ENCODE measurements around the gene XRRA1.
"Not testable (repeated sequence)": the region's sequence is repeated elsewhere in the genome, so short reads cannot be mapped to it uniquely, and the experiment has no call there.

Gene XRRA1

GRCh38 chr11:74948898-74949752 lies at the start of gene XRRA1, which contains the start of gene SPCS2:
Gene XRRA1, minus strand, starts transcription at chr11:74949091. Its CDS starts 8,213 bp downstream, at chr11:74940878.
Gene SPCS2, plus strand, starts transcription at chr11:74949266. Its CDS starts 20 bp downstream, at chr11:74949286.
- DNase-seq (ENCODE audit: low read depth) = peak; percentile 96

- DNase-seq (ENCODE audit: low read depth) = no peak
Observed at GRCh38 chr11:74992852-74993251, 44.0 kb upstream of the XRRA1 start.

GRCh38 chr11:74990941-74991340 lies 42.0 kb upstream of the XRRA1 start:
- no peak for DNase-seq (ENCODE audit: low read depth)

GRCh38 chr11:74990150-74990549 lies 41.3 kb upstream of the XRRA1 start:
- DNase-seq (ENCODE audit: low read depth) = not testable (repeated sequence)

- peak; percentile 4 for DNase-seq (ENCODE audit: low read depth)
Observed at GRCh38 chr11:74989260-74989638, 40.4 kb upstream of the XRRA1 start.

GRCh38 chr11:74988541-74989259 lies 39.8 kb upstream of the XRRA1 start, which contains the start of gene NEU3:
Gene NEU3, plus strand, starts transcription at chr11:74988933. Its CDS starts 128 bp downstream, at chr11:74989061.
- peak; percentile 72 for DNase-seq (ENCODE audit: low read depth)

- no peak for DNase-seq (ENCODE audit: low read depth)
Observed at GRCh38 chr11:74984730-74985129, 35.8 kb upstream of the XRRA1 start.

DNA sequence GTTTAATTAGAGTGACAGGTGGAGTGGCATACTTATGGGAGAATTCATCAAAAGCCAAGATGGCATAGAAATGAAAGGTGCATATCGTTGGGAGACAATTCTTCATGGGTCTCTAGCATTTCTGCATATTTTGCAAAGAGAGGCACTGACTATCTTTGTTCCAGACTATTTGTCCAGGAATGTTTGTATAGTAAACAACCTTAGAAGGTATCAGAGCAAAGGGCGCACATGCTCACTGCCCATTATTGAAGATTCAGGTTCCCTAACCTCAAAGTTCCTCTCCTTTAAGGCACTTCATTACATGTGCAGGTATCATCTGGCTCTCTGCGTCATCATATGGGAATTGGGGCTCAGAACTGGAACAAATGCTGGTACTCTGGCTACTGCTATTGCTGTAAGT lies 35.2 kb upstream of the XRRA1 start:
- DNase-seq (ENCODE audit: low read depth) = no peak

DNA sequence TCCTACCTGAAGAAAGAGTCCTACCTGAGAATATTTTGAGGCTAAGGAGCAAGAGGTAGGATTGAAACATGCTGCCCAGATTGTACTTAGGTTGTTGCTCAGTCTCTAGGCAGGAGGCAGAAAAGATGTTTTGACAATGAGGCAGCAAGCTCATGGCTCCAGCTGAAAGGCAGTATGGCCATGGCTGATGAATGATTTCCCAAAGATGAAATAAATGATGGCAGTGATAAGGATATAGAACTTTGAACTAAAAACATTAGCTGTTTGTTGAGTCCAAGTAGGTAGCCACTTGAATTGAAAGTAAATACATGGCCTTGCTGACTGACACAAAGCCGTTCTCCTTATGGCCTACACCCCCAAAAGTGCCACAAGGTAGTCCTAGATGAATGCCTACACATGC lies 33.0 kb upstream of the XRRA1 start:
- DNase-seq (ENCODE audit: low read depth) = no peak

DNA sequence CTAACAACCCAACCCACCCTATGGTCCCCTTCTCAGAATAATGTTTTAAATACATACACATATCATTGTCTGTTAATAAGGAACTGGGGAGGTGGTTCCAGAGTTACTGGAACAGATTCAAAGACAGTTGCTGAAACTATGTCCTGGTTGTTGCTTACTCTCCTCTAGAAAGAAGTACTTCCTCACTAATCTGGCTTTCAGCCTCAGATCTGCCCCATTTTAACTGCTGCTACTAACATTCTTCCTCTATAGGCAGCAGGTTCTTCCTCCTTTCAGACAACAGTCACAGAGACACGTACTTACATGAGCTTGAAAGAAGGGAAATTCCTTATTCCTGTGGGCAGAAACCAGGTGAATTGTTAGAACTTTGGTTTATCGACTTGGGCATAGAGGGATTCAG lies 31.7 kb upstream of the XRRA1 start:
- no peak for DNase-seq (ENCODE audit: low read depth)

DNA sequence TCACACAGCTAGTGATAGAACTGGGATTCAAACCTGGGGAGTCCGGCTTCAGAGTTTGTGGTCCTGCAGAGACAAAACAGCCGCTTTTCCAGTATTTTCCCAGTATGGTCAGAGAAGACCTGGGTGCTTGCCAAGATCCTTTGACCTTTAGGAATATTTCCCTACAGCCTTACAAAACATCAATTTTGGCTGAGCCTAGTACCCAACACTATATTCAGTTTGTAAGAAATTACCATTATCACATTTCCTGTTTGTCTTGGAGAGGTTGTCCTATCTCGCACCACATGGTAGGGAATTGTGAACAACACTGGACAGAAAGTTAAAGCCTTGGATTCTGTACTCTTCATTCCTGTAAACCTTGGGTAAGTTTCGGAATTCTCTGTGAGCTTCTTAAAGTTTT lies 29.1 kb upstream of the XRRA1 start:
- no peak for DNase-seq (ENCODE audit: low read depth)

GRCh38 chr11:74971424-74971823 lies 22.5 kb upstream of the XRRA1 start:
- no peak for DNase-seq (ENCODE audit: low read depth)

GRCh38 chr11:74970852-74971395 lies 22.0 kb upstream of the XRRA1 start:
- no peak for DNase-seq (ENCODE audit: low read depth)

DNA sequence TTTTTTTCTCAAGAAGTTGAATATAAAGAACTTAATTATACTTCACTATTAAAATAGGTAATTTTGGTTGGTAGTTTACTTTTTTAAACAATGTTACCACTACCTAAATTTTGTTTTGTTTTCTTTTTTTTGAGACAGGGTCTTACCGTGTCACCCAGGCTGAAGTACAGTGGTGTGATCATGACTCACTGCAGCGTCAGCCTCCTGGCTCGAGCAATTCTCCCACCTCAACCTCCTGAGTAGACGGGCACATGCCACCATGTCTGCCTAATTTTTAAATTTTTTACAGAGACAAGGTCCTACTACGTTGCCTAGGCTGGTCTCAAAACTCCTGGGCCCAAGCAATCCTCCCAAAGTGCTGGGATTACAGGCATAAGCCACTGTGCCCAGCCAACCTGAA lies 17.8 kb upstream of the XRRA1 start:
- no peak for DNase-seq (ENCODE audit: low read depth)

DNA sequence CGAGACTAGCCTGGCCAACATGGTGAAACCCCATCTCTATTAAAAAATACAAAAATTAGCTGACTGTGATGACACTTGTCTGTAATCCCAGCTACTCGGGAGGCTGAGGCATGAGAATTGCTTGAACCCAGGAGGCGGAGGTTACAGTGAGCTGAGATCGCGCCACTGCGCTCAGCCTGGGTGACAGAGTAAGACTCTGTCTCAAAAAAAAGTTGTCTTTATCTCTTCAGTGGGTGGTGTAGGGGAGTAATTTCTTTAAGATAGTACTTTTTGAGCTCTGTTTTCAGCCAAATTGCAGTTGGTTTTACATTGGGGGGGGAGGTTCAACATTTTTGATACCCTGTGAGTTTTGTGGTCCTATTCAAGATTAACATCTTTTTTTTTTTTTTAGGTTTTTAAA lies 11.2 kb upstream of the XRRA1 start:
- DNase-seq (ENCODE audit: low read depth) = not testable (repeated sequence)

DNA sequence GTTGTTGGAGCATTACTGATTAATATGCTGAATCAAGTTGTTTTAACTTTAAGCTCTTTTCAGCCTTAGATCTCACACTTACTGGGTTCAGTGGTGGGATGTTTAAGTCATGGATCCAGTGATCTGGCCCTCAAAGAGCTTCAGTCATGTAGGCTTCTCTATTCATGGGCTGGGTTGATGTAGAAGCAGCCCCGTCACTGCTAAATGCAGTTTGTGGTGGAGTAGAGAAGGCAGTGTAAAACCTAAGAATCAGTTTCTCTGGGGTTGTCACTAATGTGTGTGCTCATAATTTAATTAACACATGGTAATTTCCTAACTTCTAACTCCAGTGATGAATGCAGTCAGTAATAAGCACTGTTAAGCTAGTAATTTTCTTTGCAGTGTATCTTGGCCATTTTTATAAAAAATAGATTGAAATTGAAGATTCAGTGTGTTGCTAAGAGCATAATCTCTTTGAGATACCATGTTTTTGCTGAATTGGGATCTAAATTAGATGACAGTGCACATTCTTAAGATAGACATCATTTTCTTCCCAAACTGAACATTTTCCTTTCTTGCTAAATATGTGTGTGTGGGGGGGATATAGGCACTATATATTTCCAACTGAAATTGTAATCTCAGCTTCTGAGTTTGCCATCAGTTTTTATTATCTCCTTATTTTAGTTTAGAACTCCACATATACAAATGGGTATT lies 9.2 kb upstream of the XRRA1 start:
- DNase-seq (ENCODE audit: low read depth) = no peak

- DNase-seq (ENCODE audit: low read depth) = no peak
Observed at GRCh38 chr11:74956397-74957015, 7.6 kb upstream of the XRRA1 start.

GRCh38 chr11:74954199-74954598 lies 5.3 kb upstream of the XRRA1 start:
- DNase-seq (ENCODE audit: low read depth) = no peak

GRCh38 chr11:74953451-74953850 lies 4.6 kb upstream of the XRRA1 start:
- no peak for DNase-seq (ENCODE audit: low read depth)

GRCh38 chr11:74952752-74953151 lies 3.9 kb upstream of the XRRA1 start:
- DNase-seq (ENCODE audit: low read depth) = no peak

- DNase-seq (ENCODE audit: low read depth) = no peak
Observed at GRCh38 chr11:74951226-74951625, 2.3 kb upstream of the XRRA1 start.
